Osteoblast (primary cell): Measurements from ENCODE around the gene ALOX15. TPM values are rescaled to one million over a fixed set of nuclear protein-coding genes. Genes with fewer than 3 reads are reported as not detected.

Source experiments
- DNase-seq: peaks from one replicate; pipeline ENCODE4 v3.0.0; 2011; ENCODE audit warnings: low spot score, mixed read lengths; ENCODE audit not compliant: insufficient read length; ENCODE audit errors: missing footprints
- H2AFZ ChIP-seq: 2 replicates; pipeline ENCODE4 v1.6.0; 2011; ENCODE audit warnings: mild to moderate bottlenecking, low read length
- H3K27ac ChIP-seq: 2 replicates; pipeline ENCODE4 v1.5.1; 2011; ENCODE audit warnings: mild to moderate bottlenecking, low read depth, low read length, moderate library complexity
- H3K27me3 ChIP-seq: 2 replicates; pipeline ENCODE4 v1.6.0; 2012; ENCODE audit warnings: mild to moderate bottlenecking, control low read depth, inconsistent platforms, low read length, moderate library complexity; ENCODE audit not compliant: insufficient read depth
- H3K36me3 ChIP-seq: 2 replicates; pipeline ENCODE4 v1.5.1; 2011; ENCODE audit warnings: mild to moderate bottlenecking, low read length, control low read depth, moderate library complexity; ENCODE audit not compliant: insufficient read depth
- H3K4me1 ChIP-seq: 2 replicates; pipeline ENCODE4 v1.5.1; 2011; ENCODE audit warnings: mild to moderate bottlenecking, low read length, control low read depth, moderate library complexity; ENCODE audit not compliant: insufficient read depth
- H3K4me2 ChIP-seq: 2 replicates; pipeline ENCODE4 v1.6.0; 2011; ENCODE audit warnings: mild to moderate bottlenecking, low read length; ENCODE audit not compliant: insufficient read depth
- H3K4me3 ChIP-seq: fragments of 200-600 bp; sonication (generic); 3 replicates; pipeline ENCODE4 v1.5.1; 2012; ENCODE audit warnings: mild to moderate bottlenecking, low read length, inconsistent platforms; ENCODE audit not compliant: insufficient read depth
- H3K79me2 ChIP-seq: 2 replicates; pipeline ENCODE4 v1.6.0; 2012; ENCODE audit warnings: mild to moderate bottlenecking, low read length, control low read depth, inconsistent platforms; ENCODE audit not compliant: insufficient read depth
- H3K9me3 ChIP-seq: 2 replicates; pipeline ENCODE4 v1.5.1; 2011; ENCODE audit warnings: low read depth, low read length, control low read depth
- H4K20me1 ChIP-seq: 2 replicates; pipeline ENCODE4 v1.6.0; 2012; ENCODE audit warnings: mild to moderate bottlenecking, low read length, control low read depth; ENCODE audit not compliant: insufficient read depth
- total RNA-seq: library from RNA; depleted of rRNA; stranded (reverse); fragments of >200 nt; gene quantifications from 2 replicates; pipeline ENCODE4 v1.2.3, GENCODE V29; 2012
- TF ChIP-seq, protein P1 (sequence below): IDR thresholded peaks from 2 replicates; pipeline ENCODE4 v1.5.1; 2011; ENCODE audit warnings: mild to moderate bottlenecking, low read depth, low read length, moderate library complexity; ENCODE audit errors: extremely low read depth

The ALOX15 gene
- total RNA-seq, 1 donor, result not detected

GRCh38 chr17:4623249-4623648 is 18.2 kb downstream of the ALOX15 start:
- peak overlapping the region; percentile 32 for H3K27ac ChIP-seq
- H3K4me1 ChIP-seq, result peaks cover 22% of the 10 kb centered on the region
- H3K36me3 ChIP-seq, result no peaks in the 10 kb centered on the region
- H3K4me2 ChIP-seq, result no peak overlapping the region
- no peaks in the 10 kb centered on the region for H3K79me2 ChIP-seq
- peak; percentile 78 for DNase-seq
- H2AFZ ChIP-seq, result no peak overlapping the region
- peaks cover 7% of the 10 kb centered on the region for H3K27me3 ChIP-seq
- TF ChIP-seq, protein P1, sequence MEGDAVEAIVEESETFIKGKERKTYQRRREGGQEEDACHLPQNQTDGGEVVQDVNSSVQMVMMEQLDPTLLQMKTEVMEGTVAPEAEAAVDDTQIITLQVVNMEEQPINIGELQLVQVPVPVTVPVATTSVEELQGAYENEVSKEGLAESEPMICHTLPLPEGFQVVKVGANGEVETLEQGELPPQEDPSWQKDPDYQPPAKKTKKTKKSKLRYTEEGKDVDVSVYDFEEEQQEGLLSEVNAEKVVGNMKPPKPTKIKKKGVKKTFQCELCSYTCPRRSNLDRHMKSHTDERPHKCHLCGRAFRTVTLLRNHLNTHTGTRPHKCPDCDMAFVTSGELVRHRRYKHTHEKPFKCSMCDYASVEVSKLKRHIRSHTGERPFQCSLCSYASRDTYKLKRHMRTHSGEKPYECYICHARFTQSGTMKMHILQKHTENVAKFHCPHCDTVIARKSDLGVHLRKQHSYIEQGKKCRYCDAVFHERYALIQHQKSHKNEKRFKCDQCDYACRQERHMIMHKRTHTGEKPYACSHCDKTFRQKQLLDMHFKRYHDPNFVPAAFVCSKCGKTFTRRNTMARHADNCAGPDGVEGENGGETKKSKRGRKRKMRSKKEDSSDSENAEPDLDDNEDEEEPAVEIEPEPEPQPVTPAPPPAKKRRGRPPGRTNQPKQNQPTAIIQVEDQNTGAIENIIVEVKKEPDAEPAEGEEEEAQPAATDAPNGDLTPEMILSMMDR, result no peak
- H4K20me1 ChIP-seq, result no peaks in the 10 kb centered on the region
- H3K9me3 ChIP-seq, result no peaks in the 10 kb centered on the region
- no peak overlapping the region for H3K4me3 ChIP-seq

DNA sequence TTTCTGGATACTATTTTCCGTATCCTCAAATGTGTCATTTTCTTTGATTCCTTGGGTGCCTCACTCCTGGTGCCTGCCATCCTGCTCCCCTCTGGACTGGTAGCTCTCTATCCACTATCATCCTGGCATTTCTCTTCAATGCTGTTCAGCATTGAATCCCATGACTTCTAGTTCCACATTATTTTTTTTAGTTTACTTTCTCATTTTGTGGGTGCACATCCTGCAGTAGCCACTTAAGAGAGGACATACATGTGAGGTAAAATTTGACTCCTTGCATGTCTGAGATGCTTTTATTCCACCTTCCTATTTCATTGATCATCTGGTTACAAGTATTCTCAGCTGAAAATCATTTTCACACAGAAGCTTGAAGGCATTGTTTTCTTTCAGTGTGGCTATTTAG is 19.1 kb downstream of the ALOX15 start:
- Histone ChIP-seq H3K36me3 (no peaks in the 10 kb centered on the region), H2AFZ (no peak overlapping the region), H3K79me2 (no peaks in the 10 kb centered on the region), H3K4me2 (no peak overlapping the region), H3K9me3 (no peaks in the 10 kb centered on the region), H3K27me3 (peaks cover 14% of the 10 kb centered on the region), H4K20me1 (no peaks in the 10 kb centered on the region), H3K4me3 (no peak overlapping the region), H3K4me1 (peaks cover 22% of the 10 kb centered on the region), H3K27ac (no peak overlapping the region)
- TF ChIP-seq, protein P1, result no peak
- DNase-seq, result no peak

- no peaks in the 10 kb centered on the region for H3K9me3 ChIP-seq
- no peak overlapping the region for H2AFZ ChIP-seq
- H3K27me3 ChIP-seq, result peaks cover 18% of the 10 kb centered on the region
- H3K4me2 ChIP-seq, result no peak overlapping the region
- no peak overlapping the region for H3K4me3 ChIP-seq
- no peaks in the 10 kb centered on the region for H3K36me3 ChIP-seq
- TF ChIP-seq, protein P1, result no peak
- no peak for DNase-seq
- H3K4me1 ChIP-seq, result peaks cover 22% of the 10 kb centered on the region
- no peaks in the 10 kb centered on the region for H4K20me1 ChIP-seq
- H3K79me2 ChIP-seq, result no peaks in the 10 kb centered on the region
- no peak overlapping the region for H3K27ac ChIP-seq
Observed at GRCh38 chr17:4620531-4621101, 20.9 kb downstream of the ALOX15 start.

DNA sequence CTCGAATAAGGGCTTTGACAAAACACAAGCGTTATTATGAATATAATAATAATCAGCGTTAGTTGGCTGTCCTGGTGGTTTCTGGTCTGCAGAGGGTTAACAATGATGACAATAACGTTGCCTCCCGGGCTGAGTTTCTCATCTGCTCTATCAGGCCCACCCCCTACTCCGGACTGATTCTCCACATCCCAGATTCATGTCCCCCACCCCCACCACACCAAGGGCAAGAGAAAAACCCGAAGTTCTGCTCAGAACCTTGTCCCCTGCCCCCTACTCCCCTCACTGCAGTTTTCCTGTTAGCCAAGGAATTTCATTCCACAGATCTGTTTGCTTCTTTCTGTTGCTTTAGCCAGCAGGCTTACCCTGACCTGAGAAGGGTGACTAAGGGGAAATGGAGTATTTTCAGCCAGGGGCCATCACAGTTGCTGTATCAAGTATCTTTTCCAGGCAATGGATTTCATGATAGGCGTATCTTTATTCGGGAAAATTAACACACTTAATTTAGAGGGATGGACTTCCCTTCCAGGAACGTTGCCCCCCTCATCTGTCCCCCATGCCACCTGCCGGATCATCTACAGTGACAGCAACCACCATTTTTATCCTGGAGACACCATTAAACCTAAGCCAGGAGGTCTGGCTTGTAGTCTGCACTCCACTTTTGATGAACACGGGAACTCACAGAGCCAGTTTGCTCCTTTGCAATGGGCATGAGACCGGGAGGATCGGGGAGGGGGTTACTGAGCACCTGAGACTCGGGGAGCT is 23.7 kb downstream of the ALOX15 start:
- Histone ChIP-seq H3K4me2 (no peak overlapping the region), H3K9me3 (no peaks in the 10 kb centered on the region), H4K20me1 (no peaks in the 10 kb centered on the region), H3K36me3 (no peaks in the 10 kb centered on the region), H3K79me2 (no peaks in the 10 kb centered on the region), H3K4me3 (no peak overlapping the region), H3K4me1 (no peaks in the 10 kb centered on the region), H3K27me3 (peaks cover 21% of the 10 kb centered on the region), H2AFZ (no peak overlapping the region), H3K27ac (no peak overlapping the region)
- no peak for DNase-seq
- TF ChIP-seq, protein P1, result no peak
